Mesendoderm (in vitro differentiated cells): ENCODE results near the gene WBP11.

Experiments used
- DNase-seq: peaks from one replicate; pipeline ENCODE4 v3.0.0; 2013
- H2AK5ac ChIP-seq: 2 replicates; pipeline ENCODE4 v1.6.1; 2013; ENCODE audit warnings: low read length, inconsistent platforms
- H2BK120ac ChIP-seq: 2 replicates; pipeline ENCODE4 v1.6.1; 2013; ENCODE audit warnings: low read depth, mild to moderate bottlenecking, low read length, moderate library complexity, mixed read lengths
- H2BK15ac ChIP-seq: replicated peaks from 2 replicates; pipeline ENCODE4 v1.6.1; 2013; ENCODE audit warnings: low read depth, mild to moderate bottlenecking, moderate library complexity
- H2BK5ac ChIP-seq: 2 replicates; pipeline ENCODE4 v1.6.1; 2013; ENCODE audit warnings: low read length, inconsistent platforms
- H3K18ac ChIP-seq: 2 replicates; pipeline ENCODE4 v1.6.1; 2013; ENCODE audit warnings: mild to moderate bottlenecking, low read length, mixed read lengths
- H3K23ac ChIP-seq: one replicate; pipeline ENCODE4 v1.6.1; 2013; ENCODE audit warnings: low read length
- H3K27ac ChIP-seq: 2 replicates; pipeline ENCODE4 v1.5.1; 2013; ENCODE audit warnings: low read depth, mild to moderate bottlenecking, inconsistent platforms, low read length, moderate library complexity
- H3K27me3 ChIP-seq: 2 replicates; pipeline ENCODE4 v1.6.1; 2013; ENCODE audit warnings: low read length, control low read depth, mild to moderate bottlenecking, inconsistent platforms; ENCODE audit not compliant: insufficient read depth, poor library complexity
- H3K36me3 ChIP-seq: 2 replicates; pipeline ENCODE4 v1.6.1; 2013; ENCODE audit warnings: low read length, inconsistent platforms; ENCODE audit not compliant: control insufficient read depth, insufficient read depth
- H3K4ac ChIP-seq: one replicate; pipeline ENCODE4 v1.6.1; 2013; ENCODE audit warnings: low read depth, mild to moderate bottlenecking, low read length, moderate library complexity
- H3K4me1 ChIP-seq: 2 replicates; pipeline ENCODE4 v1.6.1; 2013; ENCODE audit warnings: low read depth, low read length, inconsistent platforms; ENCODE audit not compliant: control insufficient read depth
- H3K4me2 ChIP-seq: 2 replicates; pipeline ENCODE4 v1.6.1; 2013; ENCODE audit warnings: low read length
- H3K4me3 ChIP-seq: 2 replicates; pipeline ENCODE4 v1.5.1; 2013; ENCODE audit warnings: mild to moderate bottlenecking, low read length
- H3K56ac ChIP-seq: one replicate; pipeline ENCODE4 v1.6.1; 2013; ENCODE audit warnings: low read length
- H3K79me1 ChIP-seq: 2 replicates; pipeline ENCODE4 v1.6.1; 2013; ENCODE audit warnings: low read length, inconsistent platforms
- H3K79me2 ChIP-seq: 2 replicates; pipeline ENCODE4 v1.6.1; 2013; ENCODE audit warnings: mild to moderate bottlenecking, low read length; ENCODE audit not compliant: control insufficient read depth, insufficient read depth
- H3K9ac ChIP-seq: 2 replicates; pipeline ENCODE4 v1.6.1; 2013; ENCODE audit warnings: low read length, inconsistent platforms
- H4K5ac ChIP-seq: one replicate; pipeline ENCODE4 v1.6.1; 2013; ENCODE audit warnings: low read length
- H4K8ac ChIP-seq: one replicate; pipeline ENCODE4 v1.6.1; 2013; ENCODE audit warnings: low read depth, mild to moderate bottlenecking, control low read depth, low read length, moderate library complexity
- WGBS: extraction: QIAGEN DNeasy Blood & Tissue Kit; methylation state at CpG from one replicate; pipeline ENCODE4 v1.1.7; 2013; ENCODE audit warnings: low lambda C conversion rate, missing lambda C conversion rate; ENCODE audit not compliant: insufficient coverage; ENCODE audit errors: extremely low coverage; 5-methylcytosine and 5-hydroxymethylcytosine counted together

Gene WBP11

GRCh38 chr12:14828892-14829291, 25.6 kb upstream of the WBP11 start:
- Histone ChIP-seq H4K8ac (no peak overlapping the region), H3K18ac (no peak overlapping the region), H3K36me3 (no peaks in the 10 kb centered on the region), H3K79me1 (no peaks in the 10 kb centered on the region), H3K56ac (no peak overlapping the region), H4K5ac (no peak overlapping the region), H3K4me2 (no peak overlapping the region), H3K27me3 (no peaks in the 10 kb centered on the region), H3K4me1 (no peaks in the 10 kb centered on the region), H3K4me3 (no peak overlapping the region), H2AK5ac (no peak overlapping the region), H2BK5ac (no peak overlapping the region), H3K27ac (no peak overlapping the region), H3K23ac (no peak overlapping the region), H2BK120ac (no peak overlapping the region), H2BK15ac (no peak overlapping the region), H3K4ac (no peak overlapping the region), H3K79me2 (no peaks in the 10 kb centered on the region), H3K9ac (no peak overlapping the region)
- no peak for DNase-seq

DNA sequence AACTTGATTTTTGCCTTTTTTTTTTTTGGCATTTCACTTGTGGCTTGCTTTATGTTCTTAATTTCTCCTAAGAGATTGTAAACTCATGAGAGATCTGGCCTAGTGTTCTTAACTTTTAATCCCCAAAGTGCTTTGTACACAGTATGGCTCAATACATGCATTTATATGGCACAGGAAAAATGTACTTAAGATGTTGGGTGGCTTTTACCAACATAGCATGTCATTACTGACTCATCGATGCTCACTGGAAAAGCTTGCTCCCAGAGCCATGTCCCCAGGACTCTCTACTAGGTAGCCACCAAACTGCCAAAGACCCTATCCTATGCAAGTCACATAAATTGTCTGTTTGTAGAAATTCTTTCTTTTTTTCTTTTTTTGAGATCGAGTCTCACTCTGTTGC, 23.8 kb upstream of the WBP11 start:
- no peak for DNase-seq
- H2BK5ac ChIP-seq: no peak overlapping the region
- H3K27me3 ChIP-seq: no peaks in the 10 kb centered on the region
- H2BK15ac ChIP-seq: no peak overlapping the region
- no peak overlapping the region for H3K56ac ChIP-seq
- H3K36me3 ChIP-seq: no peaks in the 10 kb centered on the region
- H2BK120ac ChIP-seq: no peak overlapping the region
- no peak overlapping the region for H3K4me2 ChIP-seq
- H3K27ac ChIP-seq: no peak overlapping the region
- H3K4me1 ChIP-seq: no peaks in the 10 kb centered on the region
- no peak overlapping the region for H2AK5ac ChIP-seq
- no peak overlapping the region for H4K8ac ChIP-seq
- no peak overlapping the region for H3K9ac ChIP-seq
- no peak overlapping the region for H3K4ac ChIP-seq
- H3K79me2 ChIP-seq: no peaks in the 10 kb centered on the region
- H4K5ac ChIP-seq: no peak overlapping the region
- H3K79me1 ChIP-seq: no peaks in the 10 kb centered on the region
- no CpG with 5 or more reads among the region's 2 CpGs for WGBS
- H3K18ac ChIP-seq: no peak overlapping the region
- no peak overlapping the region for H3K4me3 ChIP-seq
- no peak overlapping the region for H3K23ac ChIP-seq

GRCh38 chr12:14826491-14826890, 23.2 kb upstream of the WBP11 start:
- Histone ChIP-seq H2BK5ac (no peak overlapping the region), H3K4me1 (no peaks in the 10 kb centered on the region), H2BK120ac (no peak overlapping the region), H2BK15ac (no peak overlapping the region), H2AK5ac (no peak overlapping the region), H3K9ac (no peak overlapping the region), H3K79me1 (no peaks in the 10 kb centered on the region), H3K56ac (no peak overlapping the region), H3K27me3 (no peaks in the 10 kb centered on the region), H4K8ac (no peak overlapping the region), H3K27ac (no peak overlapping the region), H3K18ac (no peak overlapping the region), H3K4me2 (no peak overlapping the region), H3K4ac (no peak overlapping the region), H3K23ac (no peak overlapping the region), H4K5ac (no peak overlapping the region), H3K4me3 (no peak overlapping the region), H3K79me2 (no peaks in the 10 kb centered on the region), H3K36me3 (no peaks in the 10 kb centered on the region)
- no CpG with 5 or more reads among the region's 5 CpGs for WGBS
- DNase-seq: no peak

DNA sequence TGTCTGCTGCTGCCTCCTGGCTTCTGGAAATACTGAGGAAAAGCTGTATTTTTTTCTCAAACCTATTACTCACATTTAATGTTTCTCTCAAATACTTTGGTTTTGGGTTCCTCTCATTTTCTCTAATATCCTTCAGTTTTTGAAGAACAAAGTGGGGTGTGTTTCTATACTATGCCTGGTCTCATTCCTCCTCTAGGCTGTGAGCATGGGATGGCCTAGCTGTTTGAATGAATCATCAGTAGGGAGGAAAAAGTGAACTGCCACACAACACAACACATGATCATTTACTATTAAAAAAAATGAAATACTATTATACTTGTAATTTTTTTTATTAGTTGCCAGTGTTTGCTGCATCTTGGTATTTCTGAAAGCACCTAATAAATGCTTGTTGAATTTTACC, 22.0 kb upstream of the WBP11 start:
- DNase-seq: no peak
- H3K27me3 ChIP-seq: no peaks in the 10 kb centered on the region
- H3K79me2 ChIP-seq: no peaks in the 10 kb centered on the region
- H2BK120ac ChIP-seq: no peak overlapping the region
- no peaks in the 10 kb centered on the region for H3K79me1 ChIP-seq
- H3K4ac ChIP-seq: no peak overlapping the region
- no peak overlapping the region for H2BK15ac ChIP-seq
- no peak overlapping the region for H3K18ac ChIP-seq
- no peak overlapping the region for H2AK5ac ChIP-seq
- no peak overlapping the region for H3K4me2 ChIP-seq
- H3K27ac ChIP-seq: no peak overlapping the region
- no peak overlapping the region for H4K8ac ChIP-seq
- H3K56ac ChIP-seq: no peak overlapping the region
- no peaks in the 10 kb centered on the region for H3K36me3 ChIP-seq
- no peaks in the 10 kb centered on the region for H3K4me1 ChIP-seq
- H2BK5ac ChIP-seq: no peak overlapping the region
- H4K5ac ChIP-seq: no peak overlapping the region
- no peak overlapping the region for H3K23ac ChIP-seq
- H3K4me3 ChIP-seq: no peak overlapping the region
- no peak overlapping the region for H3K9ac ChIP-seq

- Histone ChIP-seq H3K79me2 (no peaks in the 10 kb centered on the region), H3K4ac (no peak overlapping the region), H3K4me2 (no peak overlapping the region), H3K4me1 (no peaks in the 10 kb centered on the region), H3K56ac (no peak overlapping the region), H2BK120ac (no peak overlapping the region), H3K27me3 (no peaks in the 10 kb centered on the region), H3K4me3 (no peak overlapping the region), H2BK5ac (no peak overlapping the region), H3K27ac (no peak overlapping the region), H3K23ac (no peak overlapping the region), H3K36me3 (no peaks in the 10 kb centered on the region), H2BK15ac (no peak overlapping the region), H4K8ac (no peak overlapping the region), H3K79me1 (no peaks in the 10 kb centered on the region), H3K9ac (no peak overlapping the region), H2AK5ac (no peak overlapping the region), H3K18ac (no peak overlapping the region), H4K5ac (no peak overlapping the region)
- DNase-seq: no peak
- WGBS: no CpG with 5 or more reads among the region's 1 CpG
Observed at GRCh38 chr12:14824012-14824634, 20.8 kb upstream of the WBP11 start.

- no peaks in the 10 kb centered on the region for H3K36me3 ChIP-seq
- no peak within 1 kb of the TSS for H2AK5ac ChIP-seq
- no peak within 1 kb of the TSS for H3K23ac ChIP-seq
- H3K27me3 ChIP-seq: no peaks in the 10 kb centered on the region
- no peak within 1 kb of the TSS for H3K4ac ChIP-seq
- DNase-seq: no peak
- H2BK15ac ChIP-seq: no peak within 1 kb of the TSS
- no peaks in the 10 kb centered on the region for H3K79me2 ChIP-seq
- no peak within 1 kb of the TSS for H3K27ac ChIP-seq
- no peak within 1 kb of the TSS for H3K4me3 ChIP-seq
- no peak within 1 kb of the TSS for H3K18ac ChIP-seq
- H3K9ac ChIP-seq: no peak within 1 kb of the TSS
- no peak within 1 kb of the TSS for H4K5ac ChIP-seq
- no peak within 1 kb of the TSS for H2BK120ac ChIP-seq
- WGBS: no CpG with 5 or more reads among the region's 3 CpGs
- no peak within 1 kb of the TSS for H3K4me2 ChIP-seq
- H3K79me1 ChIP-seq: no peaks in the 10 kb centered on the region
- H4K8ac ChIP-seq: no peak within 1 kb of the TSS
- no peak within 1 kb of the TSS for H2BK5ac ChIP-seq
- H3K4me1 ChIP-seq: no peaks in the 10 kb centered on the region
- no peak within 1 kb of the TSS for H3K56ac ChIP-seq
Observed at GRCh38 chr12:14814014-14814413, 10.7 kb upstream of the WBP11 start, which contains the start of gene SMCO3. Gene SMCO3, minus strand, starts transcription at chr12:14814182. Its CDS starts 7,502 bp downstream, at chr12:14806680.
